ENCODE results near the gene RAX2. TPM values are rescaled to one million over a fixed set of nuclear protein-coding genes. Genes with fewer than 3 reads are reported as not detected.

Gene RAX2
- total RNA-seq, 2 experiments from 2014 or later = not detected

GRCh38 chr19:3808420-3809143, 36.6 kb upstream of the RAX2 start:
- no peaks in the 10 kb centered on the region for H3K36me3 ChIP-seq (ENCODE audit: insufficient read depth, low read length)
- Mint-ChIP-seq H3K9me3 (no peaks in the 10 kb centered on the region), H3K4me1 (ENCODE audit: low read depth) (peaks cover 16% of the 10 kb centered on the region), H3K36me3 (ENCODE audit: low read depth) (no peaks in the 10 kb centered on the region), H3K4me3 (no peak overlapping the region), H3K27ac (no peak overlapping the region), H3K27me3 (no peaks in the 10 kb centered on the region)
- peaks cover 0 to 21% of the 10 kb centered on the region in 2 experiments for H3K9me3 ChIP-seq (ENCODE audit: control insufficient read depth in 1 of 2, insufficient read depth in 1 of 2, low read length in 2 of 2)
- POLR2A ChIA-PET = no interaction called here
- no peak overlapping the region for H3K4me3 ChIP-seq (ENCODE audit: low read length)
- TF ChIP-seq CTCF (IDR thresholded peaks at IDR 0.05) = no peak
- CTCF ChIA-PET = no interaction called here
- intact Hi-C loops (cut with DNase I, micrococcal nuclease) = no loop called here
- H3K27me3 ChIP-seq (ENCODE audit: control insufficient read depth in 1 of 2, insufficient read depth in 2 of 2, low read length in 2 of 2) = no peaks in the 10 kb centered on the region
- peaks cover 38% of the 10 kb centered on the region for H3K4me1 ChIP-seq (ENCODE audit: insufficient read depth, low read length)
- no peak for ATAC-seq (ENCODE audit: poor library complexity)
- no peak overlapping the region for H3K27ac ChIP-seq (ENCODE audit: low read depth in 1 of 2, low read length in 2 of 2)
- DNase-seq = no peak

- DNase-seq = no peak
Measured at GRCh38 chr19:3807574-3808354, 35.7 kb upstream of the RAX2 start.

GRCh38 chr19:3807131-3807480, 35.1 kb upstream of the RAX2 start:
- Histone ChIP-seq H3K27ac (ENCODE audit: low read depth in 1 of 2, low read length in 2 of 2) (no peak overlapping the region), H3K4me1 (ENCODE audit: insufficient read depth, low read length) (peaks cover 23% of the 10 kb centered on the region), H3K4me3 (ENCODE audit: low read length) (no peak overlapping the region), H3K9me3 (ENCODE audit: control insufficient read depth in 1 of 2, insufficient read depth in 1 of 2, low read length in 2 of 2) (peaks cover 0 to 21% of the 10 kb centered on the region in 2 experiments), H3K36me3 (ENCODE audit: insufficient read depth, low read length) (no peaks in the 10 kb centered on the region), H3K27me3 (ENCODE audit: control insufficient read depth in 1 of 2, insufficient read depth in 2 of 2, low read length in 2 of 2) (no peaks in the 10 kb centered on the region)
- peaks cover 1% of the 10 kb centered on the region for H3K4me1 Mint-ChIP-seq (ENCODE audit: low read depth)
- DNase-seq (no peak), ATAC-seq (ENCODE audit: poor library complexity) (no peak)
- no peak overlapping the region for H3K27ac Mint-ChIP-seq
- H3K27me3 Mint-ChIP-seq = no peaks in the 10 kb centered on the region
- intact Hi-C loops (cut with DNase I, micrococcal nuclease) = no loop called here
- no peaks in the 10 kb centered on the region for H3K36me3 Mint-ChIP-seq (ENCODE audit: low read depth)
- ChIA-PET POLR2A (no interaction called here), CTCF (no interaction called here)
- H3K9me3 Mint-ChIP-seq = no peaks in the 10 kb centered on the region
- no peak for TF ChIP-seq CTCF (IDR thresholded peaks at IDR 0.05)
- no peak overlapping the region for H3K4me3 Mint-ChIP-seq

More at GRCh38 chr19:3807574-3808354, 35.7 kb upstream of the RAX2 start:
- H3K9me3 Mint-ChIP-seq = no peaks in the 10 kb centered on the region
- H3K27me3 ChIP-seq (ENCODE audit: control insufficient read depth in 1 of 2, insufficient read depth in 2 of 2, low read length in 2 of 2) = no peaks in the 10 kb centered on the region
- H3K36me3 Mint-ChIP-seq (ENCODE audit: low read depth) = no peaks in the 10 kb centered on the region
- no peak for ATAC-seq (ENCODE audit: poor library complexity)
- no peak overlapping the region for H3K4me3 ChIP-seq (ENCODE audit: low read length)
- no peak for TF ChIP-seq CTCF (IDR thresholded peaks at IDR 0.05)
- H3K27ac ChIP-seq (ENCODE audit: low read depth in 1 of 2, low read length in 2 of 2) = no peak overlapping the region
- peaks cover 8% of the 10 kb centered on the region for H3K4me1 Mint-ChIP-seq (ENCODE audit: low read depth)
- H3K4me1 ChIP-seq (ENCODE audit: insufficient read depth, low read length) = peaks cover 30% of the 10 kb centered on the region
- intact Hi-C loops (cut with DNase I, micrococcal nuclease) = no loop called here
- H3K27me3 Mint-ChIP-seq = no peaks in the 10 kb centered on the region
- H3K36me3 ChIP-seq (ENCODE audit: insufficient read depth, low read length) = no peaks in the 10 kb centered on the region
- H3K9me3 ChIP-seq (ENCODE audit: control insufficient read depth in 1 of 2, insufficient read depth in 1 of 2, low read length in 2 of 2) = peaks cover 0 to 21% of the 10 kb centered on the region in 2 experiments
- H3K4me3 Mint-ChIP-seq = no peak overlapping the region
- CTCF ChIA-PET = no interaction called here
- POLR2A ChIA-PET = no interaction called here
- no peak overlapping the region for H3K27ac Mint-ChIP-seq
